Activated B cell treated with CpG ODN at 0.5 μM for 24 hours (primary cell): ENCODE measurements around the gene ATP8B3. TPM values are rescaled to one million over a fixed set of nuclear protein-coding genes. Genes with fewer than 3 reads are reported as not detected.

Experiments
- ATAC-seq: fragments of 200-7000 bp; cut with Tn5 transposase; one replicate; pipeline ENCODE4 v1.10.0; 2021; ENCODE audit warnings: low read depth, mild to moderate bottlenecking, moderate library complexity
- CTCF ChIA-PET: fragments of 350-600 bp; sonication (Branson Sonifier 250); formaldehyde crosslinking; loops from one replicate; lab custom pipeline; 2021; ENCODE audit warnings: antibody characterized with exemption; lab: Charles Lee
- POLR2A ChIA-PET: fragments of 350-600 bp; sonication (Branson Sonifier 250); formaldehyde crosslinking; loops from one replicate; lab custom pipeline; 2021; ENCODE audit warnings: antibody characterized with exemption; lab: Charles Lee
- DNase-seq: peaks from one replicate; pipeline ENCODE4 v3.0.0; 2022
- H3K27ac Mint-ChIP-seq: one replicate; pipeline ENCODE4 v1.8.0; 2020; ENCODE audit warnings: mixed read lengths
- H3K27me3 Mint-ChIP-seq: one replicate; pipeline ENCODE4 v1.8.0; 2021; ENCODE audit warnings: mixed read lengths
- H3K36me3 Mint-ChIP-seq: one replicate; pipeline ENCODE4 v1.8.0; 2021; ENCODE audit warnings: low read depth, mixed read lengths
- H3K4me1 Mint-ChIP-seq: one replicate; pipeline ENCODE4 v1.8.0; 2021; ENCODE audit warnings: mixed read lengths
- H3K4me3 Mint-ChIP-seq: one replicate; pipeline ENCODE4 v1.8.0; 2020; ENCODE audit warnings: mild to moderate bottlenecking, mixed read lengths
- H3K9me3 Mint-ChIP-seq: one replicate; pipeline ENCODE4 v1.8.0; 2020; ENCODE audit warnings: mixed read lengths
- CTCF ChIP-seq: fragments of 200-600 bp; IDR thresholded peaks from one replicate; pipeline ENCODE4 v1.8.0; 2022; ENCODE audit warnings: antibody characterized with exemption, mild to moderate bottlenecking
- intact Hi-C: fragments of 100-400 bp; cut with micrococcal nuclease; formaldehyde crosslinking; loops from one replicate; pipeline ENCODE4 v1.15.1; 2024
- total RNA-seq: library from RNA; stranded (reverse); gene quantifications from 2 replicates; pipeline ENCODE4 v1.2.3, GENCODE V29; 2022

Gene ATP8B3
- total RNA-seq, 1 donor from 2014 or later: 3.9 TPM

- intact Hi-C loops: no loop called here
- CTCF ChIA-PET: no interaction called here
- H3K27me3 Mint-ChIP-seq: peaks cover 15% of the 10 kb centered on the region
- H3K27ac Mint-ChIP-seq: no peak overlapping the region
- no peak for TF ChIP-seq CTCF
- POLR2A ChIA-PET: no interaction called here
- DNase-seq (no peak), ATAC-seq (no peak)
- peaks cover 5% of the 10 kb centered on the region for H3K9me3 Mint-ChIP-seq
- H3K4me3 Mint-ChIP-seq: no peak overlapping the region
- H3K4me1 Mint-ChIP-seq: peaks cover 13% of the 10 kb centered on the region
- no peaks in the 10 kb centered on the region for H3K36me3 Mint-ChIP-seq
These were observed 67.9 kb downstream of the ATP8B3 start for GRCh38 chr19:1744133-1744665.

GRCh38 chr19:1742989-1743696 lies 68.9 kb downstream of the ATP8B3 start:
- Mint-ChIP-seq H3K4me3 (no peak overlapping the region), H3K36me3 (no peaks in the 10 kb centered on the region), H3K27me3 (peaks cover 18% of the 10 kb centered on the region), H3K27ac (no peak overlapping the region), H3K4me1 (peaks cover 13% of the 10 kb centered on the region), H3K9me3 (peaks cover 5% of the 10 kb centered on the region)
- POLR2A ChIA-PET: no interaction called here
- TF ChIP-seq CTCF: no peak
- DNase-seq (no peak), ATAC-seq (no peak)
- CTCF ChIA-PET: no interaction called here
- intact Hi-C loops: no loop called here

- intact Hi-C loops: no loop called here
- H3K27ac Mint-ChIP-seq: no peak overlapping the region
- DNase-seq (no peak), ATAC-seq (no peak)
- no peak overlapping the region for H3K4me3 Mint-ChIP-seq
- TF ChIP-seq CTCF: no peak
- ChIA-PET CTCF (no interaction called here), POLR2A (no interaction called here)
- peaks cover 5% of the 10 kb centered on the region for H3K9me3 Mint-ChIP-seq
- H3K27me3 Mint-ChIP-seq: peaks cover 21% of the 10 kb centered on the region
- H3K4me1 Mint-ChIP-seq: no peaks in the 10 kb centered on the region
- H3K36me3 Mint-ChIP-seq: no peaks in the 10 kb centered on the region
These were observed 72.0 kb downstream of the ATP8B3 start for GRCh38 chr19:1739960-1740629.

GRCh38 chr19:1736927-1737326 lies 75.1 kb downstream of the ATP8B3 start:
- H3K4me3 Mint-ChIP-seq: no peak overlapping the region
- no peak for TF ChIP-seq CTCF
- ChIA-PET POLR2A (no interaction called here), CTCF (no interaction called here)
- intact Hi-C loops: no loop called here
- H3K4me1 Mint-ChIP-seq: no peaks in the 10 kb centered on the region
- DNase-seq (no peak), ATAC-seq (no peak)
- peaks cover 38% of the 10 kb centered on the region for H3K27me3 Mint-ChIP-seq
- no peak overlapping the region for H3K27ac Mint-ChIP-seq
- H3K36me3 Mint-ChIP-seq: no peaks in the 10 kb centered on the region
- H3K9me3 Mint-ChIP-seq: peaks cover 5% of the 10 kb centered on the region

GRCh38 chr19:1736280-1736679 lies 75.8 kb downstream of the ATP8B3 start:
- CTCF ChIA-PET: no interaction called here
- Mint-ChIP-seq H3K27ac (no peak overlapping the region), H3K4me3 (no peak overlapping the region), H3K9me3 (peaks cover 5% of the 10 kb centered on the region), H3K36me3 (no peaks in the 10 kb centered on the region), H3K4me1 (no peaks in the 10 kb centered on the region), H3K27me3 (peaks cover 41% of the 10 kb centered on the region)
- intact Hi-C loops: no loop called here
- ATAC-seq (no peak), DNase-seq (no peak)
- no peak for TF ChIP-seq CTCF
- POLR2A ChIA-PET: no interaction called here
